ENCODE measurements around the gene MMUT.
"Not testable (repeated sequence)": the region's sequence is repeated elsewhere in the genome, so short reads cannot be mapped to it uniquely, and the experiment has no call there.

Gene MMUT

DNA sequence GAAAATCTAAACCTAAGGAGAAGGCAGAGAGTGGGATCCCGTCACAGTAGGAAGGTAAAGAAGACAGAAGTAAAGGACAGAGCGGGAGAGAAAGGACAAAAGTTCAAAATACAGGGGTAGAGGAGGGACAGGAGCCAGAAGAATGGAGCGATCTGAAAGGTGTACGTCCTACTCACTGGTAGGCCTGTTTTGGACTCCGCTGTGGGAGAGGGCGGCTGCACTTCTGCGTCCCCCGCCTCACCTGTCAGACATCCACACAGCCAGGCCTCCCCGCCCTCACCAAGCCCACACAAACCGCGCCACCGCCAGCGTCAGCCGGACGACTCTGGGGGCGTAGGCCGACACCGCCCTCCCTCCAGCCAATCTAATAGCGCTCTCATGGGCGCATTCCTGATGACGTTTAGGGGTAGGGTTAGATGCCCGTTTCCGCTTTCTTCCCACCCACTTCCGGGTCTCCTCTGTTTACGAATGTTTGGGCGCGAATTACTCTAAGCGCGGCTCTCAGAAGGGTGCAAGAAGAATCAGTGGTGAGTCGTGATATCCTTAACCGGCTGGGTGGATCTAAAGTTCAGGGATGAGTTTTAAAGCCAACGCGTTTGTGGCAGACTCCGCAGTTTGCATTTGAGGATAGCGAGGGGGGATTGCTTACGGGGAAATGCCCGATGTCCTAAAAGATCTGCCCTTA is at the start of gene MMUT, which contains the start of gene CENPQ:
MMUT (minus strand) TSS at position 327 of the 685 bp plus-strand sequence. CDS start 3,787 bp downstream, outside the sequence.
CENPQ (plus strand) TSS at position 444 of the 685 bp plus-strand sequence. CDS start 6,807 bp downstream, outside the sequence.
- DNase-seq: peak; percentile 81

DNA sequence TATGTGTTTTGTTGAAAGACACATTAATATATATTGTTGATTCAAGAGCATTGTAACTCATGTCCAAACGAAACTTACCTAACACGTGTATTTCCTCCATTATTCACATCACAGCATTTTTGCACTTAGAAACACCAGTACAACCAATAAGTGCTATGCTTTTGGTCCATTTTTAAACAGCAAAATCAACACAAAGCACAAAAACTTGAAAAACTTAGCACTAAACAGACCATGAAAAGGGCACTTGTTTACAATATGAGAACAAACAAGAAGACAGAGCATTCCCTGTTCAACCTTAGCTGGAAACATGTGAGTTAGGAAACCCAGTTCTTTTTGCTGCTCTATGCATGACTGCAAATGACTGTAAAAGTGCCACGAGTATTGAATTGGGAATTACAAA is 46.3 kb upstream of the MMUT start:
- no peak for DNase-seq

DNA sequence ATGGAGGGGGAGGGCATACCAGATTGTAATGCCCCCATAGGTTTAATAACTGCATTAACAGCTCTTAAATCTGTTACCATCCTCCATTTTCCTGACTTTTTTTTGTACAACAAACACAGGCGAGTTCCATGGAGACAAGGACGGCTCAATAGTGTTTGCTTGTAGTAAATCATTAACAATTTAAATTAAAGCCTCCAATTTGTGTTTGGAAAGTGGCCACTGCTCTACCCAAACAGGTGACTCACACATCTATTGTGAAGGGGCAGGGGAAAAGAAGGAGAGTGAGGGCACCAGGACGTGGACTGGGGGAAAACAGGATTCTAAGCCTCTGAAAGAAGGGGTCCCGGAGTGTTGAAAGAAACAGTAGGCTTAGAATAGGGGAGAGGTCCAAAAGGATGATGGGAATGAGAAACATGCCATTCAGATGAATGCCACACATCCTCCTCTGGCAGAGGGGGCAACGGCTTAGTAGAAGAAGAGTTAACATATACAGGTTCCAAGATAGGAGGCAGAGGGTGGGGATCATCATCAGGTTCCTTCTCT is 43.6 kb upstream of the MMUT start:
- no peak for DNase-seq

DNA sequence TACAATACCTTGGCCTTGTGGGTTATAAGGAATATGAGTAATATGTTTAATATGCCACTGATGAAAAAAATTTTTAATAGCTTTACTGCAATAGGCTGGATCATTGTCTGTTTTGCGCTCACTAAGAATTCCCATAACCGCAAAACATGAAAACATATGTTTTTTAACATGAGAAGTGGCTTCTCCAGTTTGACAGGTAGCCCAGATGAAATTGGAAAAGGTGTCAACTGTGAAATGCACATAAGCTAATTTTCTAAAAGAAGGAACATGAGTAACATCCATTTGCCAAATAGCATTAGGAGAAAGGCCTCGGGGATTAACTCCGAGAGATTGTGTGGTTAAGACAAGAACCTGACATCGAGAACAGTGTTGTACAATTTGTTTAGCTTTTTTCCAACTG is 41.6 kb upstream of the MMUT start:
- no peak for DNase-seq

DNA sequence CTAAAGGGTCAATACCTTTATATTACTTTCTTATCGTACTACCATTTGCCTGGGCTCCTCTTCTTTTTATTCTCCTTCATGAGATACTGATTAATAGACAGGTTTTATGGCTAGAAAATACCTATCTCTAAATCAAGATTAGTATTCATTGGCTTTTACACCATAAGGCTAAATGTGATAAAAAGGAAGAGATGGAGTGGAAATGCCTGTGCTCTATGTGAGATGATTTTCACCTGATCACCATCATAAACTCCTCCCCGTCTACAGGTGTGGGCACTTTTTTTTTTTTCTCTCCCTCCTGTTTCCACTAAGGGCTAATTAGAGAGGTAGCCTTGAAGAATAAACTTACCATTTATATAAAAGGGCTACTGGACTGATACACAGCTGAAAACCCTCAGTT is 36.6 kb upstream of the MMUT start, which contains the start of gene GLYATL3:
GLYATL3 (plus strand) TSS at position 301 of the 400 bp plus-strand sequence. CDS start 12,068 bp downstream, outside the sequence.
- DNase-seq: no peak

DNA sequence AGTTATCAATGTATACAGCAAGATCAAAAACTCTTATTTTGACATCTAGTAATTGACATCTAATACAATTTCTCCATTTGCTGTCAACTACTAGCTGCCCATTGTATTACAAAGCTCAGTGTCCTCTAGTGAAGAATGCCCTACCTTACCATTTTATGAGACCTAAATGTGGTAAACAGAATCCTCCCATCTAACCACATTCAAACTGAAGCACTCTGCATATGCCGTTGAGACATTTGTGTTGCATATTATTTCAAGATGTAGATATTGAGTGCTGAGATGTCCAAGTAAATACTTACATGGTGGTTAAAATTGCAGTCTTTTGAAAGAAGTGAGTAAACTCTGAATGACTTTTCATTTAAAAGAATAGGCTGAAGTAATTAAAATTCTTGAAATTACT is 36.1 kb upstream of the MMUT start:
- no peak for DNase-seq

DNA sequence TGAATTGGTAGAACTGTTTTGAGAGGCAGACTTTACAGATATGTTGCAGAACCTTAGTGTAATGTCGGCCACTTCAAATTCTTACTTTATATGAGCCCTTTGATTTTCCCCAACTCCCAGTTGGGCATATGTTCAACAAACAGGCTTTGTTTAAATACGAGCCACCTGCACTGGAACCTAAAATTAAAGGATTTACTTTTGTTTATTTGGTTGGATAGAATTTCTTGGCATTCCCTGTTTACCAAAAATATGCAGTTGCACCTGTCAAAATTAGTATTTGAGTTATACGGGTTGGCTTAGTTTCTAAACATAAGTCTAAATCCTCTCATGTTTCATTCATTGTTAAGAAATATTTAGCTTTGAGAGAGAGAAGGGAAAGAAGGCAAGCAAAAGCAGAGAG is 34.3 kb upstream of the MMUT start:
- DNase-seq: no peak

DNA sequence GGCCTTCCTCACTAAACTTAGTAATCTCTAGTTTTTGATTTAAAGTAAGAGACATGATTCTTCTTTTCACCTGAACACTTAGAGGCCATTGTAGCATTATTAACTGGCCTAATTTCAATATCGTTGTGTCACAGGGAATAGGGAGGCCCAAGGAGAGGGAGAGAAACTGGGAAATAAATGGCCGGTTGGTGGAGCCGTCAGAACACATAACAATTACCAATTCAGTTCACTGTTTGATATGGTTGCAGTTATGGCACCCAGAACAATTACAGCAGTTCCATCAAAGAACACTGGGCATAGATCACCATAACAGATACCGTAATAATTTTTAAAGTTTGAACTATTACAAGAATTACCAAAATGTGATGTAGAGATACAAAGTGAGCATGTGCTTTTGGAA is 27.6 kb upstream of the MMUT start:
- DNase-seq: no peak

DNA sequence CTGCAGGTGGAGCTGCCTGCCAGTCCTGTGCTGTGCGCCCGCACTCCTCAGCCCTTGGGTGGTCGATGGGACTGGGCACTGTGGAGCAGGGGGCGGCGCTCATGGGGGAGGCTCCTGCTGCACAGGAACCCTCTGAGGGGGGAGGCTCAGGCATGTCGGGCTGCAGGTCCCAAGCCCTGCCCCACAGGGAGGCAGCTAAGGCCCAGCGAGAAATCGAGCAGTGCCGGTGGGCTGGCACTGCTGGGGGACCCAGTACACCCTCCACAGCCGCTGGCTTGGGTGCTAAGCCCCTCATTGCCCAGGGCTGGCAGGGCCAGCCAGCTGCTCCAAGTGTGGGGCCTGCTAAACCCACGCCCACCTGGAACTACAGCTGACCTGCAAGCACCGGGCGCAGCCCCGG is 20.3 kb upstream of the MMUT start:
- not testable (repeated sequence) for DNase-seq

DNA sequence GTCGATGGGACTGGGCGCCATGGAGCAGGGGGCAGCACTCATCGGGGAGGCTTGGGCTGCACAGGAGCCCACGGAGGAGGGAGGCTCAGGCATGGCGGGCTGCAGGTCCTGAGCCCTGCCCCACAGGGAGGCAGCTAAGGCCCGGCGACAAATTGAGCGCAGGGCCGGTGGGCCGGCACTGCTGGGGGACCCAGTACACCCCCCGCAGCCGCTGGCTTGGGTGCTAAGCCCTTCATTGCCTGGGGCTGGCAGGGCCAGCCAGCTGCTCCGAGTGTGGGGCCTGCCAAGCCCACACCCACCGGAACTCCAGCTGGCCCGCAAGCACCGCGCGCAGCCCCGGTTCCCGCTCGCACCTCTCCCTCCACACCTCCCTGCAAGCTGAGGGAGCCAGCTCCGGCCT is 18.8 kb upstream of the MMUT start:
- DNase-seq: not testable (repeated sequence)

DNA sequence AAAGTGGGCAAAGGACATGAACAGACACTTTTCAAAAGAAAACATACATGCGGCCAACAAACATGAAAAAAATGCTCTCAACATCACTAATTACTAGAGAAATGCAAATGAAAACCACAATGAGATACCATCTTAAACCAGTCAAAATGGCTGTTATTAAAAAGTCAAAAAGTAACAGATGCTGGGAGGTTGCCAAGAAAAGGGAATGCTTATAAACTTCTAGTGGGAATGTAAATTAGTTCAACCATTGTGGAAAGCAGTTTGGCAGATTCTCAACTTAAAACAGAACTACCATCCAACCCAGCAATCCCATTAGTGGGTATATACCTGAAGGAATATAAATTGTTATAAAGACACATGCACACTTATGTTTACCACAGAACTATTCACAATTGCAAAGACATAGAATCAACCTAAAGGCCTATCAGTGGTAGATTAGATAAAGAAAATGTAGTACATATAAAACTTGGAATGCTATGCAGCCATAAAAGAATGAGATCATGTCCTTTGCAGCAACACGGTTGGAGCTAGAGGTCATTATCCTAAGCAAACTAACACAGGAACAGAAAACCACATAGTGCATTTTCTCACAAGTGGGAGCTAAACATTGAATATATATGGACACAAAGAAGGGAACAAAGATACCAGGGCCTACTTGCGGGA is 16.4 kb upstream of the MMUT start:
- DNase-seq: no peak

DNA sequence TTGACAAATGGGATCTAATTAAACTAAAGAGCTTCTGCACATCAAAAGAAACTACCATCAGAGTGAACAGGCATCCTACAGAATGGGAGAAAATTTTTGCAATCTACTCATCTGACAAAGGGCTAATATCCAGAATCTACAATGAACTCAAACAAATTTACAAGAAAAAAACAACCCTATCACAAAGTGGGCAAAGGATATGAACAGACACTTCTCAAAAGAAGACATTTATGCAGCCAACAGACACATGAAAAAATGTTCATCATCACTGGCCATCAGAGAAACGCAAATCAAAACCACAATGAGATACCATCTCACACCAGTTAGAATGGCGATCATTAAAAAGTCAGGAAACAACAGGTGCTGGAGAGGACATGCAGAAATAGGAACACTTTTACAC is 13.5 kb upstream of the MMUT start:
- DNase-seq: not testable (repeated sequence)

DNA sequence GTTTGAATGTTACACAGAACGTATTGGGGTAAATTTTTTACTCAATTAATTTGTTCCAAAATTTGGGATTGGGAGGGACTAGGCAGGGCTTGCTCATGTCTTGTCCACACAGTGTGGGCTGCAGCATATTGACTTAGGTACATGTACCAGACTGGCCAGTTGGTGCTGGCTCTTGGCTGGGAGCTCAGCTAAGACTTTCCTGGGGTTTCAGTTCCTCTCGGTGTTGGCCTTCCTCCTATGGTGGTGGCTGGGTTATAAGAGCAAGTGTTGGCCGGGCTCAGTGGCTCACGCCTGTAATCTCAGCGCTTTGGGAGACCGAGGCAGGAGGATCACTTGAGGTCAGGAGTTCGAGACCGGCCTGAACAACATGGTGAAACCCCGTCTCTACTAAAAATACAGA is 5.0 kb upstream of the MMUT start:
- no peak for DNase-seq

DNA sequence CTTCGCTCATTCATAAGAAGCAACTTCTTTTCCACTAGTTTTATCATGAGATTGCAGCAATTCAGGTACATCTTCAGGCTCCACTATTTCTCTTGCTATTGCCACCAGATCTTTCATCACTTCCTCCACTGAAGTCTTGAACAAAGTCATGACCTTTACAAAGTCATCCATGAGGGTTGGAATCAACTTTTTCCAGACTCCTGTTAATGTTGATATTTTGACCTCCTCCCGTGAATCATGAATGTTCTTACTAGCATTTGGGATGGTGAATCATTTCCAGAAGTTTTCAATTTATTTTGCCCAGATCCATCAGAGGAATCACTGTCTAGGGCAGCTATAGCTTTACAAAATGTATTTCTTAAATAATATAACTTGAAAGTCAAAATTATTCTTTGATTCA is 1.6 kb upstream of the MMUT start:
- DNase-seq: no peak

DNA sequence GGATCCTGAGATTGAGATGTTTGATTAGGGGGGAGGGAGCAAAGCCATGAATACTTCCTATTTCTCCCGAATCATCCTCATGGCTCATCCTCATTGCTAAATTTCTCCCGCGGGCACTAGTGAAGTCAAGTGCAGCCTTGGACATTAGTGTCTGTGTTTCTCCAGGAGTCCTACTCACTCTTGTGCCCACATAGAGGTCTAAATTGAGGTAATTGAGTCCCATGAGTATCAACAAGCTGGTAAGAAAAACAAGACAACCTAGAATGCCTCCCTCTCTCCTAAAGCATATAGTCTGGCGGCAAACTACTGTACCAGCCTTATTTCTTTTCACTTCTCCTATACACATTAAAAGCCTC is 537 bp upstream of the MMUT start:
- no peak for DNase-seq

DNA sequence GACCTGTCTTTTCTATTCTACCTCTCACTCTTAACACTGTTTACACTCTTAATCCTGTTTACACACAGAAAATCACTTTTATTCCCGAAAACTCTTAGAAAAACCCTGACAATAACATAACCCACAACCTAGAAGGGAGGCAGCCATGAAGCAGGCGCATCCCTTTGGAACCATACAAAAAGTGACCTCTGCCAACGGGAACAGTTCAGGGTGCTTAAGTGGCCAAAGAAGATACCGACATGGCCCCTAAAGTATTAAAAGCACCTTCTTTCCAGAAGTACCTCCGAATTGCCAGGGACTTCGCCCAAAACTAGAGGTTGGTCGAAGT is 490 bp downstream of the MMUT start:
- no peak for DNase-seq

DNA sequence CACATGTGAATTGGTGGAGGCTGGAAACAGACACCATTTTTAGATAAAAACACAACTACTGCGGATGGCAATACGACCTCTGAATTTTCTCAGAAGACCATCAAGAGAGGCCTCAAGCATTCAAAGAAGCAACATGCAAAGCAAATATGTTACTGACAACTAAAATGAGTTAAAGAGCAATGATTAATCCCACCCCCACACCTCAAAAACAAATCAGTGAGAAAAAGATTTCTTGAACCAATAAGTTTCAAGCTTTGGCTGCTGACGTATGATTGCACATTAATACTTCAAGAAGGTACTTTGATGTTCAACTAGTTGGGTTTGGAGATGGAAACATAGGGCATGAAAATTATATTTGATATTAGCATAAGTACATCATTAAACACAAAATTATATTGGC is 982 bp downstream of the MMUT start:
- DNase-seq: no peak

DNA sequence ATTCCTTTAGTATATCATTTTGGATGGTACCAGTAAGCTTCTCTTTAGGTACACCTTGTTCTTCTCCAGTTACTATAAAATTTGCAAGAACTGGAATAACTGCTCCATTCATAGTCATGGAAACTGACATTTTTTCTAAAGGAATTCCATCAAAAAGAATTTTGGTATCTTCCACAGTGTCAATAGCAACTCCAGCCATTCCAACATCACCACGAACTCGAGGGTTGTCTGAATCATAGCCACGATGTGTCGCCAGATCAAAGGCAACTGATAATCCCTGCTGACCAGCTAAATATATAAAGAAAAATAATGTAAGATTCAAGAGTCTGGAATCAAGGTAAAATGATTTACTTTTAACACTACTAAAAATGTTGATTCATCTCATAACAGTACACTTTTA is 5.3 kb downstream of the MMUT start:
- DNase-seq: no peak

DNA sequence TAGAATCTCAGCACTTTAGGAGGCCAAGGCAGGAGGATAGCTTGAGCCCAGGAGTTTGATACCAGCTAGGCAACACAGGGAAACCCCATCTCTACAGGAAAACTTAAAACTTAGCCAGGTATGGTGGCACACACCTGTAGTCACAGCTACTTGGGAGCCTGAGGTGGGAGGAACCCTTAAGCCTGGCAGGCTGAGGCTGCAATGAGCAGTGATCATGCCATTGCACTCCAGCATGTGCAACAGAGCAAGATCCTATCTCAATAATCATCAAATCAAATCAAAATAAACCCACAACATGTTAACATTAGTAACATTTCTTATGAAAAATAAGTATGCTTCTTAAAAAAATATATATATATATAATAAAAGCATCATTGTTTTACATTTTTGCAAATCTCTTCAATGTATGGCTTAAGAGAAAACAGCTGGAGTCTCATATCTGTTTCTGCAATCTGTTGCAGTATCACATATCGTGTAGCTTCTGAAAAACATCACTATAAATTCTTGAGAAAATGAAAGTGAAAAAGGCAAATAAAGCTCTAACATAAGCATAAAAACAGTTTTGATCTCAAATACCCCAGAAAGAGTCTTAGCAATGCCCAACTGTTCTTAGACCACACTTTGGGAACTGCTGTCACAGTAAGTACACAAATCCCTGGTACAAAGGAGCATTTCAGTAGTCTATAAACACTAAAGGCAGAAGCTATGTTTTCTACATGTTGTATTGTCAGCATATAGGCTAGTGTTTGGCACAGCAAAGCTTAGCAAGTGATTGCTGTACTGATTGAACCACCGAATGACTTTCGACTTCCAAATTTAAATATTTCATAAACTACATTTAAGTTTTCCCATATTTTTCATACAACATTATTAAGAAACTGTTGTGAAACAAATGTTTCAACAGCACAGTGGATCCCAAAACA is 8.0 kb downstream of the MMUT start:
- DNase-seq: no peak

DNA sequence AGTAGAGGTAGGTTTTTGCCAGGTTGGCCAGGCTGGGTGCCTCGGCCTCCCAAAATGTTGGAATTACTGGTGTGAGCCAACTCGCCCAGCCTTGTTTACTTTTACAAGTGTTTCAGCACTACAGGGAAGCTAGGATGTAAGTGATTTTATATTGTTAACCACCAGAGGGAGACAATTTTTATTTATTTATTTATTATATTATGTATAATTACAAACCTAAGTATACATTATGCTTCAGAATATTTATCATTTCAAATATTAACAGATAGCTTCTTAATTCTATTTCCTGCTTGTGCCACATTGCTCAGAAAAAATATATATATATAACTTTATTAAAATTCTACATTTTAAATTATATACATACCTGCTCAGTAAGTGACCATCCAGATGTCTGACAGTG is 9.8 kb downstream of the MMUT start:
- DNase-seq: no peak

DNA sequence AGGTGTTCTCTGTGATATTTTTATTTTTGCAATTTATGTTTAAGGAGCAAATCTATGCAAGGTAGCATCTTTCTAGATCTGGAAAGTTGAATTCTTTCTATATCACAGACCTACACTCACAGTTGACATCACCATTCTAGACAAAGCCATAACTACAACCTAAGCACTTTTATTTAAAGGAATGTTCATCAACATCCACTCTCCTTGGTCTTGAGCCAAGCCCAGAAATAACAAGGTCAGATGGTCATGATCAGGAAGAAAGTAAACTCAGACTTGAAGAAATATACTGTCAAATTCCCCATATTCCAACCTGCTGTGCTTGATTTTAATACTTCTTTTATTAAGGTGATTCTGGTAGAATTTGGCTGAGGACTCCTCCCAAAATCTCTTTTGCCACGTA is 32.2 kb downstream of the MMUT start:
- DNase-seq: no peak

DNA sequence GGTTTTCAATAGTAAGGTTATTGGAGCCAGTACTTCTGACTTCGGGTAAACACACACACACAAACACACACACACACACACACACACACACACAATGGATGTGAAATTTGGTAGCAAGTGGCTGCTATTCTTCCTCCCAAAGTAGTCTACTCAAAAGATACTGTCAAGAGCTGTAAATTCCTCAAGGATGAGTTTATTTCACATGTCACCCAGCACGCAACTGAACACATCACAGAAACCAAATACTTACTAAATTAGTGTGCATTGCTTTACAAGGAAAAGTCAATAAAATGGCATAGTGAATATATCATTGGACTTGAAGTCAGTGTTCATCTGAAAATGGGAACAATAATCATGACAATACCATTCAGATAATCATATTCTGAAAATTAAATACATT is 32.9 kb downstream of the MMUT start:
- no peak for DNase-seq

DNA sequence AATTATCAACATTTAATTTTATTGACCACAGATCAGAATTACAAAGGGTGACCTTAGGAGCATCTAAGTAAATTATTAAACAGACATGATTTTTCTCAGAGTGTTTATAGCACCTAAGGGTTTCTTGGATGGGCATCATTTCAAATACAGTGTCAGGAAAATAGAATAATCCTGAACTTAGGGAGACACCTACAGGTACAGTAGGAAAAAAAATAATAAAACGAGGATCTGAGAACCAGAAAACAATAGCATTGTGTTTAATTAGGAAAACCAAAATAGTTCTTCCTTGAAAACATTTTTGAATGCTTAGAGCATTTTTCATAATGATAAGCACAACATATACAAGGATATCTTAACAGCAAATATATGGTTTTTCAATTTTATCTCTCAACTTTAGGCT is 39.2 kb downstream of the MMUT start:
- DNase-seq: no peak

DNA sequence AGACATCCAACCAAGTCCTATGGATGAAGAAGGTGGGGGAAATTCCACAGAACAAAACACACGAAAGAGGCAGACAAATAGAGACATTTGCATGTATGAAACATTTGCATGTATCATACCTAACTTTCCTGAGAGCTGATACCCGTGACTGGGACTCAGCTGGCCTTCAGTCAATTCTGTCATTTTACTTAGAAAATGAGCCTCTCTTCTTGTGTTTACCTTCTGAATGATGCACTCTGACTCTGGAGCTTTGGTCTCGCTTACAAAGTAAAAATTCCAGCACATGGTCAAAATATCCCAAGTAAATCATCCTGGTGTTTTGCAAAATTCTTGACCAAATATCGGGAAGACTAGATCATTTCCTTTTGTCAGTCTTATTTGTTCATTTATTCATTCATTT is 46.9 kb downstream of the MMUT start:
- no peak for DNase-seq

Data from GF-D8 (cell line).